GM23248 (cell line): ENCODE data around the gene NUP210. TPM values are rescaled to one million over a fixed set of nuclear protein-coding genes. Genes with fewer than 3 reads are reported as not detected.
"Not testable (repeated sequence)": the region's sequence is repeated elsewhere in the genome, so short reads cannot be mapped to it uniquely, and the experiment has no call there.

Source experiments
- DNase-seq: peaks from one replicate; pipeline ENCODE4 v3.0.0-alpha.2; 2015
- H2AFZ ChIP-seq: fragments of 200-600 bp; sonication (generic); 2 replicates; pipeline ENCODE4 v1.6.1; 2016; ENCODE audit warnings: antibody characterized with exemption
- H3F3A ChIP-seq: fragments of 200-600 bp; sonication (generic); 2 replicates; pipeline ENCODE4 v1.6.1; 2016; ENCODE audit warnings: mild to moderate bottlenecking, antibody characterized with exemption, mixed run types; ENCODE audit not compliant: insufficient read depth
- H3K27ac ChIP-seq: fragments of 200-600 bp; sonication (generic); 2 replicates; pipeline ENCODE4 v1.5.1; 2016; ENCODE audit warnings: mild to moderate bottlenecking
- H3K27me3 ChIP-seq: fragments of 200-600 bp; sonication (generic); replicated peaks from 2 replicates; pipeline ENCODE4 v1.6.1; 2016; ENCODE audit warnings: mild to moderate bottlenecking; ENCODE audit not compliant: insufficient read depth
- H3K36me3 ChIP-seq: fragments of 200-600 bp; sonication (generic); 2 replicates; pipeline ENCODE4 v1.6.1; 2016; ENCODE audit warnings: low read depth, mild to moderate bottlenecking
- H3K4me1 ChIP-seq: fragments of 200-600 bp; sonication (generic); 2 replicates; pipeline ENCODE4 v1.6.1; 2016; ENCODE audit warnings: mild to moderate bottlenecking; ENCODE audit not compliant: insufficient read depth
- H3K4me2 ChIP-seq: fragments of 200-600 bp; sonication (generic); one replicate; pipeline ENCODE4 v1.6.1; 2016; ENCODE audit warnings: mild to moderate bottlenecking; ENCODE audit not compliant: unreplicated experiment
- H3K4me3 ChIP-seq: fragments of 200-600 bp; sonication (generic); 2 replicates; pipeline ENCODE4 v1.5.1; 2016; ENCODE audit warnings: mild to moderate bottlenecking
- H3K79me2 ChIP-seq: fragments of 200-600 bp; sonication (generic); 2 replicates; pipeline ENCODE4 v1.6.1; 2016; ENCODE audit warnings: mild to moderate bottlenecking; ENCODE audit not compliant: insufficient read depth
- H3K9ac ChIP-seq: fragments of 200-600 bp; sonication (generic); 2 replicates; pipeline ENCODE4 v1.6.1; 2016; ENCODE audit warnings: mild to moderate bottlenecking
- H3K9me2 ChIP-seq: fragments of 200-600 bp; sonication (generic); 2 replicates; pipeline ENCODE4 v1.6.1; 2016; ENCODE audit warnings: mixed run types, mild to moderate bottlenecking, moderate library complexity; ENCODE audit not compliant: insufficient read depth
- H3K9me3 ChIP-seq: fragments of 200-600 bp; sonication (generic); one replicate; pipeline ENCODE4 v1.6.1; 2017; ENCODE audit warnings: low read depth
- H4K20me1 ChIP-seq: fragments of 200-600 bp; sonication (generic); 2 replicates; pipeline ENCODE4 v1.6.0; 2016; ENCODE audit not compliant: insufficient read depth
- EZH2 ChIP-seq: fragments of 200-600 bp; sonication (generic); IDR thresholded peaks from 2 replicates; pipeline ENCODE4 v1.6.1; 2018; ENCODE audit warnings: antibody characterized with exemption, mild to moderate bottlenecking; ENCODE audit not compliant: insufficient read depth, poor library complexity, severe bottlenecking
- EZH2phosphoT487 ChIP-seq: fragments of 200-600 bp; sonication (generic); IDR thresholded peaks from 2 replicates; pipeline ENCODE4 v1.6.1; 2018; ENCODE audit warnings: antibody characterized with exemption, moderate library complexity, mild to moderate bottlenecking, low read depth; ENCODE audit not compliant: insufficient read depth
- WGBS, 2 experiments: methylation state at CpG; one replicate each; pipeline ENCODE4 v1.1.6; 2015 to 2017; ENCODE audit warnings: low lambda C conversion rate in 2 of 2, low coverage in 1 of 2; ENCODE audit errors: missing lambda C conversion rate in 2 of 2; 5-methylcytosine and 5-hydroxymethylcytosine counted together
- in situ Hi-C: fragments of 300-500 bp; cut with MboI; formaldehyde crosslinking; loops from 2 replicates; pipeline ENCODE4 v1.15.0; 2020
- polyA plus RNA-seq: library from polyadenylated mRNA; unstranded; fragments of >200 nt; fragmentation: Nextera tagmentation; extraction: Ambion mirVana; gene quantifications from 2 replicates; pipeline ENCODE4 v1.2.1, GENCODE V29; 2016
- total RNA-seq: library from RNA; depleted of rRNA; stranded (reverse); fragments of >200 nt; shearing (Covaris generic); gene quantifications from 2 replicates; pipeline ENCODE4 v1.2.3, GENCODE V29; 2014

The NUP210 gene
- total and polyA plus RNA-seq, 2 experiments from 2014 or later, result 0.04 TPM; not detected in 1

DNA sequence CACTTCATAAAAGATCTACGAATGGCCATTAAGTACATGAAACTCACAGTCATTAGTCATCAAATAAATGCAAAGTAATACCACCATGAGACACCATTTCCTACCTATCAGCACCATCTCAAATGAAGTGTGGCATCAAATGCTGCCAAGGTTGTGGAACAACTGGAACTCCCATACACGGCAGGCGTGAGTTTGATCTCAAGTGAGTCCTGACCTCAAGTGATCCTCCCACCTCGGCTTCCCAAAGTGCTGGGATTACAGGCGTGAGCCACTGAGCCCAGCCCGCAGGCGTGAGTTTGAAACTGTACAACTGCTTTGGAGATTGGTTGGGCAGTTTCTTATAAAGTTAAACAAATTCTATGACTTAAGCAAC is 31.2 kb upstream of the NUP210 start:
- peak; percentile 70 for DNase-seq
- in situ Hi-C loops, result loop anchor here (10.0 kb wide), 1 partner anchor 366 kb away; no protein-coding TSS in a partner anchor
- Histone ChIP-seq H3K27me3 (no peaks in the 10 kb centered on the region), H3K9me3 (no peaks in the 10 kb centered on the region), H3K9ac (peak overlapping the region; percentile 81), H2AFZ (peak overlapping the region; percentile 98), H3K4me1 (0 out of 2 replicates have a peak, but pooled peaks cover 4% of the 10 kb centered on the region), H3K79me2 (no peaks in the 10 kb centered on the region), H3K27ac (peak overlapping the region; percentile 82), H3K36me3 (no peaks in the 10 kb centered on the region), H3K4me2 (peak overlapping the region; percentile 88), H4K20me1 (no peaks in the 10 kb centered on the region), H3F3A (peaks cover 12% of the 10 kb centered on the region), H3K9me2 (no peaks in the 10 kb centered on the region), H3K4me3 (peak overlapping the region; percentile 81)
- 1 to 3% methylated on average over 7 of the region's 7 CpGs for WGBS, 2 experiments
- no peak for TF ChIP-seq EZH2
- TF ChIP-seq EZH2phosphoT487, result no peak

DNA sequence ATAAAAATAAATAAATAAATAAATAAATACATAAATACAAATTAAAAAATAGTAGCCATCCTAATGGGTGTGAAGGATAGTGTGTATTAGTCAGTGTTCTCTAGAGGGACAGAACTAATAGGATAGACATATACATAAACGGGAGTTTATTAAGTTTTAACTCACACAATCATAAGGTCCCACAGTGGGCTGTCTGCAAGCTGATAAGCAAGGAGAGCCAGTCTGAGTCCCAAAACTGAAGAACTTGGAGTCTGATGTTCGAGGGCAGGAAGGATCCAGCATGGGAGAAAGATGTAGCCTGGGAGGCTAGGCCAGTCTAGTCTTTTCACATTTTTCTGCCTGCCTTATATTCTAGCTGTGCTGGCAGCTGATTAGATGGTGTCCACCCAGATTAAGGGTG is 22.8 kb upstream of the NUP210 start:
- H3K4me2 ChIP-seq, H3K36me3 ChIP-seq, H3K27ac ChIP-seq, H3K9me2 ChIP-seq, H4K20me1 ChIP-seq, H3K9me3 ChIP-seq, H3K79me2 ChIP-seq, H3K4me3 ChIP-seq, H3F3A ChIP-seq, H3K9ac ChIP-seq, in situ Hi-C loops, H3K27me3 ChIP-seq, H2AFZ ChIP-seq, DNase-seq, H3K4me1 ChIP-seq: not testable (repeated sequence)
- WGBS, 2 experiments, result 26 to 35% methylated on average over 2 of the region's 2 CpGs

- Histone ChIP-seq H3K4me2 (no peak overlapping the region), H3K36me3 (no peaks in the 10 kb centered on the region), H3K9me3 (no peaks in the 10 kb centered on the region), H3K4me1 (no peaks in the 10 kb centered on the region), H3K4me3 (no peak overlapping the region), H3K27me3 (peaks cover 8% of the 10 kb centered on the region), H3F3A (no peaks in the 10 kb centered on the region), H2AFZ (no peak overlapping the region), H3K9me2 (no peaks in the 10 kb centered on the region), H3K79me2 (no peaks in the 10 kb centered on the region), H3K27ac (no peak overlapping the region), H3K9ac (no peak overlapping the region), H4K20me1 (no peaks in the 10 kb centered on the region)
- in situ Hi-C loops, result no loop called here
- no peak for DNase-seq
- TF ChIP-seq EZH2phosphoT487, result no peak
- no peak for TF ChIP-seq EZH2
- 68 to 79% methylated on average over 4 of the region's 4 CpGs for WGBS, 2 experiments
Observed at GRCh38 chr3:13440204-13440817, 20.2 kb upstream of the NUP210 start.

DNA sequence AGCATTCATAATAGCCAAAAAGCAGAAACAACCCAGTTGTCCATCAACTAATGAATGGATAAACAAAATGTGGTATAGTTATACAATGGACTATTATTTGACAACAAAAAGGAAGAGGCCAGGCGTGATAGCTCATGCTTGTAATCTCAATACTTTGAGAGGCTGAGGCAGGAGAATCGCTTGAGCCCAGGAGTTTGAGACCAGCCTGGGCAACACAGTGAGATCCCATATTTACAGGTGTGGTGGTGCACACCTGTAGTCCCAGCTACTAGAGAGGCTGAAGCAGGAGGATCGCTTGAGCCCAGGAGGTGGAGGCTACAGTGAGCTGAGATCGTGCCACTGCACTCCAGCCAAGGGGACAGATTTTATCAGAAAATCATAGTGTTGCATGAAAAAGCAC is 16.1 kb upstream of the NUP210 start:
- H3K4me1 ChIP-seq, H4K20me1 ChIP-seq, H3K9me3 ChIP-seq, H3K9ac ChIP-seq, H3K36me3 ChIP-seq, H3K79me2 ChIP-seq, DNase-seq, H3K4me3 ChIP-seq, H2AFZ ChIP-seq, in situ Hi-C loops, H3K27ac ChIP-seq, H3F3A ChIP-seq, H3K4me2 ChIP-seq, H3K9me2 ChIP-seq, H3K27me3 ChIP-seq: not testable (repeated sequence)
- 35 to 36% methylated on average over 4 of the region's 4 CpGs for WGBS, 2 experiments

GRCh38 chr3:13433912-13434311 is 13.8 kb upstream of the NUP210 start:
- no peak overlapping the region for H2AFZ ChIP-seq
- H3K36me3 ChIP-seq, result no peaks in the 10 kb centered on the region
- no peaks in the 10 kb centered on the region for H3K9me2 ChIP-seq
- 48 to 59% methylated on average over 5 of the region's 5 CpGs for WGBS, 2 experiments
- H3K9me3 ChIP-seq, result no peaks in the 10 kb centered on the region
- H3K4me3 ChIP-seq, result no peak overlapping the region
- H4K20me1 ChIP-seq, result no peaks in the 10 kb centered on the region
- TF ChIP-seq EZH2 (no peak), EZH2phosphoT487 (no peak)
- H3K4me2 ChIP-seq, result no peak overlapping the region
- no peak for DNase-seq
- no peaks in the 10 kb centered on the region for H3K79me2 ChIP-seq
- H3F3A ChIP-seq, result no peaks in the 10 kb centered on the region
- no peak overlapping the region for H3K9ac ChIP-seq
- H3K4me1 ChIP-seq, result no peaks in the 10 kb centered on the region
- in situ Hi-C loops, result no loop called here
- peaks cover 14% of the 10 kb centered on the region for H3K27me3 ChIP-seq
- H3K27ac ChIP-seq, result no peak overlapping the region
